IMR-90 (cell line): ENCODE results near the gene HEY2. TPM values are rescaled to one million over a fixed set of nuclear protein-coding genes. Genes with fewer than 3 reads are reported as not detected.
A peak's percentile ranks its signal among the peaks of the same experiment; 100 is the strongest.

Experiments used
- ATAC-seq: fragments of 200-7000 bp; cut with Tn5 transposase; 2 replicates; pipeline ENCODE4 v1.9.1; 2020; ENCODE audit warnings: low read depth, mild to moderate bottlenecking, moderate library complexity
- BruUV-seq: library from RNA; stranded (reverse); fragments of 400-500 nt; replicated peaks from 2 replicates; lab custom pipeline; 2021; lab: Mats Ljungman, UMichigan
- CTCF ChIA-PET: fragments of 300-600 bp; formaldehyde crosslinking; extraction: SDS; loops from one replicate; lab custom pipeline; 2021; ENCODE audit warnings: antibody characterized with exemption; lab: Yijun Ruan, JAX
- POLR2A ChIA-PET: fragments of 300-600 bp; sonication (Branson Sonifier 250); formaldehyde crosslinking; loops from one replicate; lab custom pipeline; 2022; ENCODE audit warnings: antibody characterized with exemption; ENCODE audit not compliant: unreplicated experiment; lab: Charles Lee
- DNase-seq: peaks from one replicate; pipeline ENCODE4 v3.0.0; 2013
- H2AFZ ChIP-seq: replicated peaks from 2 replicates; pipeline ENCODE3; 2013; ENCODE audit warnings: low read length, mild to moderate bottlenecking; ENCODE audit not compliant: poor library complexity
- H2AK5ac ChIP-seq: 2 replicates; pipeline ENCODE4 v1.6.1; 2013; ENCODE audit warnings: low read depth, low read length, inconsistent platforms
- H2AK9ac ChIP-seq: replicated peaks from 2 replicates; pipeline ENCODE3; 2013; ENCODE audit warnings: mild to moderate bottlenecking, low read depth, low read length, moderate library complexity; ENCODE audit not compliant: poor library complexity
- H2BK120ac ChIP-seq: 2 replicates; pipeline ENCODE4 v1.6.1; 2013; ENCODE audit warnings: low read depth, low read length, inconsistent platforms
- H2BK15ac ChIP-seq: 3 replicates; pipeline ENCODE4 v1.6.1; 2013; ENCODE audit warnings: low read depth, low read length, inconsistent platforms
- H2BK20ac ChIP-seq: 2 replicates; pipeline ENCODE4 v1.6.1; 2013; ENCODE audit warnings: low read depth, mild to moderate bottlenecking, inconsistent platforms, low read length, moderate library complexity
- H2BK5ac ChIP-seq: 2 replicates; pipeline ENCODE4 v1.6.1; 2013; ENCODE audit warnings: mild to moderate bottlenecking, low read depth, low read length, inconsistent platforms; ENCODE audit not compliant: poor library complexity, severe bottlenecking
- H3K14ac ChIP-seq: replicated peaks from 2 replicates; pipeline ENCODE4 v1.6.1; 2013; ENCODE audit warnings: low read depth, low read length, inconsistent platforms
- H3K18ac ChIP-seq: 2 replicates; pipeline ENCODE4 v1.6.1; 2013; ENCODE audit warnings: low read depth, low read length, control low read depth
- H3K23ac ChIP-seq: 2 replicates; pipeline ENCODE4 v1.6.1; 2013; ENCODE audit warnings: low read depth, low read length, inconsistent platforms
- H3K27ac ChIP-seq: 2 replicates; pipeline ENCODE4 v1.5.1; 2013; ENCODE audit warnings: mild to moderate bottlenecking, control low read depth, low read length; ENCODE audit not compliant: insufficient read depth
- H3K27me3 ChIP-seq: 2 replicates; pipeline ENCODE4 v1.6.1; 2013; ENCODE audit warnings: low read length; ENCODE audit not compliant: control insufficient read depth, insufficient read depth
- H3K36me3 ChIP-seq: 2 replicates; pipeline ENCODE4 v1.6.1; 2013; ENCODE audit warnings: low read length, mixed read lengths; ENCODE audit not compliant: control insufficient read depth, insufficient read depth
- H3K4ac ChIP-seq: 2 replicates; pipeline ENCODE4 v1.6.1; 2013; ENCODE audit warnings: low read depth, low read length, inconsistent platforms
- H3K4me1 ChIP-seq: 2 replicates; pipeline ENCODE4 v1.6.1; 2013; ENCODE audit warnings: low read length, mixed read lengths; ENCODE audit not compliant: control insufficient read depth, insufficient read depth
- H3K4me2 ChIP-seq: 2 replicates; pipeline ENCODE4 v1.6.1; 2013; ENCODE audit warnings: low read depth, mild to moderate bottlenecking, control low read depth, low read length, moderate library complexity
- H3K4me3 ChIP-seq: 2 replicates; pipeline ENCODE4 v1.5.1; 2013; ENCODE audit warnings: low read depth, mild to moderate bottlenecking, control low read depth, low read length, moderate library complexity; ENCODE audit not compliant: insufficient read depth
- H3K56ac ChIP-seq: 2 replicates; pipeline ENCODE4 v1.6.1; 2013; ENCODE audit warnings: low read length, inconsistent platforms; ENCODE audit not compliant: insufficient read depth; ENCODE audit errors: extremely low read depth
- H3K79me1 ChIP-seq, 2 experiments: 2 replicates each; pipeline ENCODE4 v1.6.1; 2013; ENCODE audit warnings: low read length in 2 of 2, inconsistent platforms in 1 of 2, low read depth in 1 of 2
- H3K9ac ChIP-seq: 2 replicates; pipeline ENCODE4 v1.6.1; 2013; ENCODE audit warnings: low read depth, low read length, control low read depth
- H3K9me1 ChIP-seq: 2 replicates; pipeline ENCODE4 v1.6.1; 2013; ENCODE audit warnings: low read length, inconsistent platforms; ENCODE audit not compliant: insufficient read depth
- H3K9me3 ChIP-seq: 2 replicates; pipeline ENCODE4 v1.6.1; 2013; ENCODE audit warnings: low read length; ENCODE audit not compliant: control insufficient read depth, insufficient read depth
- H4K20me1 ChIP-seq: 2 replicates; pipeline ENCODE4 v1.6.1; 2013; ENCODE audit warnings: low read length, inconsistent platforms; ENCODE audit not compliant: insufficient read depth
- H4K5ac ChIP-seq: 2 replicates; pipeline ENCODE4 v1.6.1; 2013; ENCODE audit warnings: mild to moderate bottlenecking, low read depth, low read length, control low read depth
- H4K8ac ChIP-seq, 2 experiments: 2 replicates each; pipeline ENCODE4 v1.6.1; 2013; ENCODE audit warnings: low read depth in 2 of 2, low read length in 2 of 2, control low read depth in 1 of 2, inconsistent platforms in 1 of 2
- H4K91ac ChIP-seq: 2 replicates; pipeline ENCODE4 v1.6.1; 2013; ENCODE audit warnings: low read depth, low read length, inconsistent platforms; ENCODE audit not compliant: insufficient read depth
- BHLHE40 ChIP-seq: fragments of 150-350 bp; IDR thresholded peaks from 2 replicates; pipeline ENCODE4 v1.6.1; 2016; ENCODE audit warnings: mild to moderate bottlenecking, low read depth, low read length
- CEBPB ChIP-seq: IDR thresholded peaks from 2 replicates; pipeline ENCODE4 v1.6.1; 2012; ENCODE audit warnings: low read depth, low read length, improper control_type of control experiment
- CHD1 ChIP-seq: IDR thresholded peaks from 2 replicates; pipeline ENCODE4 v1.6.1; 2012; ENCODE audit warnings: low read depth, low read length, improper control_type of control experiment
- NFE2L2 ChIP-seq: fragments of 150-350 bp; IDR thresholded peaks from 2 replicates; pipeline ENCODE4 v1.6.1; 2016; ENCODE audit warnings: low read depth, mild to moderate bottlenecking, low read length
- RAD21 ChIP-seq: IDR thresholded peaks from 2 replicates; pipeline ENCODE4 v1.6.1; 2012; ENCODE audit warnings: low read length, improper control_type of control experiment
- RCOR1 ChIP-seq: IDR thresholded peaks from 2 replicates; pipeline ENCODE4 v1.6.1; 2012; ENCODE audit warnings: mild to moderate bottlenecking, low read length, improper control_type of control experiment; ENCODE audit not compliant: insufficient replicate concordance
- SMC3 ChIP-seq: fragments of 150-350 bp; IDR thresholded peaks from 2 replicates; pipeline ENCODE4 v1.6.1; 2016; ENCODE audit warnings: low read depth, mild to moderate bottlenecking, antibody characterized with exemption, low read length, moderate library complexity
- WGBS, 2 experiments: methylation state at CpG; one replicate each; pipeline versions ENCODE4 v1.1.5 to v1.1.7; 2013; ENCODE audit warnings: missing lambda C conversion rate in 2 of 2; ENCODE audit not compliant: insufficient read length in 1 of 2; ENCODE audit errors: extremely low coverage in 2 of 2; 5-methylcytosine and 5-hydroxymethylcytosine counted together
- dilution Hi-C: fragments of 300-500 bp; cut with HindIII; formaldehyde crosslinking; loops from one replicate; pipeline ENCODE4 v1.14.3; 2018; ENCODE audit warnings: low sequenced_read_pairs; ENCODE audit not compliant: unreplicated experiment
- in situ Hi-C: fragments of 300-500 bp; cut with MboI; formaldehyde crosslinking; loops from 3 replicates; pipeline ENCODE4 v1.14.3; 2019; ENCODE audit warnings: low sequenced_read_pairs, inconsistent platforms, mixed read lengths
- intact Hi-C: fragments of 100-400 bp; cut with micrococcal nuclease; formaldehyde crosslinking; loops from 2 replicates; pipeline ENCODE4 v1.10.0; 2022
- polyA plus RNA-seq, 3 experiments: library from polyadenylated mRNA; depleted of rRNA; stranded (reverse); fragments of >200 nt; gene quantifications; 2 replicates each; pipeline ENCODE4 v1.2.3, GENCODE V29; 2012; ENCODE audit warnings: low replicate concordance in 1 of 3
- total RNA-seq: library from RNA; depleted of rRNA; stranded (reverse); fragments of >200 nt; gene quantifications from 2 replicates; pipeline ENCODE4 v1.2.3, GENCODE V29; 2012
- TF ChIP-seq, protein P1 (sequence below): conservative IDR thresholded peaks from 2 replicates; pipeline ENCODE4 v1.5.1; 2012; ENCODE audit warnings: mild to moderate bottlenecking, low read depth, low read length, improper control_type of control experiment

The HEY2 gene
- total and polyA plus RNA-seq, 2 of the 4 experiments (the other 2 are of a cell fraction), result not detected

GRCh38 chr6:125789167-125789566 lies 39.7 kb downstream of the HEY2 start:
- in situ Hi-C loops, result loop anchor here (5.0 kb wide), 1 partner anchor 168 kb away; the partner anchor contains the start of gene HINT3
- no peak overlapping the region for H3K18ac ChIP-seq
- no peak overlapping the region for H3K14ac ChIP-seq
- DNase-seq (no peak), ATAC-seq (no peak)
- no peak overlapping the region for H3K9ac ChIP-seq
- H3K36me3 ChIP-seq, result no peaks in the 10 kb centered on the region
- no peaks in the 10 kb centered on the region for H3K9me1 ChIP-seq
- peaks cover 3 to 16% of the 10 kb centered on the region in 2 experiments; a peak in 2 of 4 replicates for H3K79me1 ChIP-seq
- dilution Hi-C loops, result no loop called here
- no peak overlapping the region for H4K5ac ChIP-seq
- 86% methylated on average over 1 of the region's 1 CpG; no CpG with 5 or more reads in 1 of the 2 experiments for WGBS, 2 experiments
- no peak overlapping the region for H3K4me3 ChIP-seq
- H3K27ac ChIP-seq, result no peak overlapping the region
- H2BK15ac ChIP-seq, result no peak overlapping the region
- peaks cover 8% of the 10 kb centered on the region for H3K4me1 ChIP-seq
- H2BK20ac ChIP-seq, result no peak overlapping the region
- no peak overlapping the region for H2BK5ac ChIP-seq
- peak overlapping the region in 1 of 2 experiments; percentile 98; a peak in 2 of 4 replicates for H4K8ac ChIP-seq
- ChIA-PET POLR2A (no interaction called here), CTCF (interaction anchor here (1.0 to 4.9 kb wide), 3 partner anchors 8 to 167 kb away, joined by 3 to 45 read pairs (median 18); partner anchors contain the start of gene HINT3)
- H4K91ac ChIP-seq, result no peak overlapping the region
- no peak overlapping the region for H3K56ac ChIP-seq
- H3K23ac ChIP-seq, result no peak overlapping the region
- no peak overlapping the region for H2AK5ac ChIP-seq
- no peak overlapping the region for H3K4me2 ChIP-seq
- TF ChIP-seq RCOR1, result no peak
- no peak for TF ChIP-seq NFE2L2
- TF ChIP-seq RAD21, result no peak
- no peak for TF ChIP-seq SMC3
- TF ChIP-seq CHD1, result no peak
- TF ChIP-seq, protein P1, sequence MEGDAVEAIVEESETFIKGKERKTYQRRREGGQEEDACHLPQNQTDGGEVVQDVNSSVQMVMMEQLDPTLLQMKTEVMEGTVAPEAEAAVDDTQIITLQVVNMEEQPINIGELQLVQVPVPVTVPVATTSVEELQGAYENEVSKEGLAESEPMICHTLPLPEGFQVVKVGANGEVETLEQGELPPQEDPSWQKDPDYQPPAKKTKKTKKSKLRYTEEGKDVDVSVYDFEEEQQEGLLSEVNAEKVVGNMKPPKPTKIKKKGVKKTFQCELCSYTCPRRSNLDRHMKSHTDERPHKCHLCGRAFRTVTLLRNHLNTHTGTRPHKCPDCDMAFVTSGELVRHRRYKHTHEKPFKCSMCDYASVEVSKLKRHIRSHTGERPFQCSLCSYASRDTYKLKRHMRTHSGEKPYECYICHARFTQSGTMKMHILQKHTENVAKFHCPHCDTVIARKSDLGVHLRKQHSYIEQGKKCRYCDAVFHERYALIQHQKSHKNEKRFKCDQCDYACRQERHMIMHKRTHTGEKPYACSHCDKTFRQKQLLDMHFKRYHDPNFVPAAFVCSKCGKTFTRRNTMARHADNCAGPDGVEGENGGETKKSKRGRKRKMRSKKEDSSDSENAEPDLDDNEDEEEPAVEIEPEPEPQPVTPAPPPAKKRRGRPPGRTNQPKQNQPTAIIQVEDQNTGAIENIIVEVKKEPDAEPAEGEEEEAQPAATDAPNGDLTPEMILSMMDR, result no peak
- TF ChIP-seq CEBPB, result no peak
- no peak for TF ChIP-seq BHLHE40
- intact Hi-C loops, result no loop called here
- no TSS peak for BruUV-seq
- H2AFZ ChIP-seq, result no peak overlapping the region
- H3K4ac ChIP-seq, result no peak overlapping the region
- H4K20me1 ChIP-seq, result no peaks in the 10 kb centered on the region
- H3K27me3 ChIP-seq, result no peaks in the 10 kb centered on the region
- no peak overlapping the region for H2AK9ac ChIP-seq
- H2BK120ac ChIP-seq, result no peak overlapping the region
- no peaks in the 10 kb centered on the region for H3K9me3 ChIP-seq
